Measurements from ENCODE around the gene ASIC4.

ASIC4 gene

DNA sequence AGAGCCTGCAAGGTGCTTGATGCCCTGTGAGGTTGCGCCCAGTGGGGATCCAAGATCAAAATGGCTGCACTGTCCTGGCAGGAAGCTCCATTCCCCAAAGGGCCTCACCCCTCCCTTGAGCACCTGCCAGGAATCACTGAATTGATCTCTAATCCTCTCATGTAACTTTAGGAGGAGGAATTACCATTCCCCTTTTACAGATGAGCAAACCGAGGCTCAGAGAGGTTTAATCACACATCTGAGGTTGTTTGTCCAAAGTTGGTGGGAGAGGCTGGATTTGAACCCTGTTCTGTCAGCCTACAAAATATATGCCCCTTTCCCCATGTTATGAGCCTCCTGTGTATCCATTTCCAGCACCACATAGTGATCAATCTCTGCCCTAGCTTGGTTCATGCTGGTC is 10.5 kb downstream of the ASIC4 start:
- H3K4me3 ChIP-seq (replicated peaks; ENCODE audit: insufficient read depth, low read length) = no peak overlapping the region
- no peak overlapping the region for H3K27ac ChIP-seq (replicated peaks)
- DNase-seq (ENCODE audit: low read depth in 1 of 2, low spot score in 1 of 2) = no peak
- H3K27me3 ChIP-seq (ENCODE audit: insufficient read depth, poor library complexity, severe bottlenecking) = peaks cover 89% of the 10 kb centered on the region
- TF ChIP-seq, protein P1, sequence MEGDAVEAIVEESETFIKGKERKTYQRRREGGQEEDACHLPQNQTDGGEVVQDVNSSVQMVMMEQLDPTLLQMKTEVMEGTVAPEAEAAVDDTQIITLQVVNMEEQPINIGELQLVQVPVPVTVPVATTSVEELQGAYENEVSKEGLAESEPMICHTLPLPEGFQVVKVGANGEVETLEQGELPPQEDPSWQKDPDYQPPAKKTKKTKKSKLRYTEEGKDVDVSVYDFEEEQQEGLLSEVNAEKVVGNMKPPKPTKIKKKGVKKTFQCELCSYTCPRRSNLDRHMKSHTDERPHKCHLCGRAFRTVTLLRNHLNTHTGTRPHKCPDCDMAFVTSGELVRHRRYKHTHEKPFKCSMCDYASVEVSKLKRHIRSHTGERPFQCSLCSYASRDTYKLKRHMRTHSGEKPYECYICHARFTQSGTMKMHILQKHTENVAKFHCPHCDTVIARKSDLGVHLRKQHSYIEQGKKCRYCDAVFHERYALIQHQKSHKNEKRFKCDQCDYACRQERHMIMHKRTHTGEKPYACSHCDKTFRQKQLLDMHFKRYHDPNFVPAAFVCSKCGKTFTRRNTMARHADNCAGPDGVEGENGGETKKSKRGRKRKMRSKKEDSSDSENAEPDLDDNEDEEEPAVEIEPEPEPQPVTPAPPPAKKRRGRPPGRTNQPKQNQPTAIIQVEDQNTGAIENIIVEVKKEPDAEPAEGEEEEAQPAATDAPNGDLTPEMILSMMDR (IDR thresholded peaks at IDR 0.05; ENCODE audit: insufficient read depth, low read length) = no peak
- TF ChIP-seq, protein P2, sequence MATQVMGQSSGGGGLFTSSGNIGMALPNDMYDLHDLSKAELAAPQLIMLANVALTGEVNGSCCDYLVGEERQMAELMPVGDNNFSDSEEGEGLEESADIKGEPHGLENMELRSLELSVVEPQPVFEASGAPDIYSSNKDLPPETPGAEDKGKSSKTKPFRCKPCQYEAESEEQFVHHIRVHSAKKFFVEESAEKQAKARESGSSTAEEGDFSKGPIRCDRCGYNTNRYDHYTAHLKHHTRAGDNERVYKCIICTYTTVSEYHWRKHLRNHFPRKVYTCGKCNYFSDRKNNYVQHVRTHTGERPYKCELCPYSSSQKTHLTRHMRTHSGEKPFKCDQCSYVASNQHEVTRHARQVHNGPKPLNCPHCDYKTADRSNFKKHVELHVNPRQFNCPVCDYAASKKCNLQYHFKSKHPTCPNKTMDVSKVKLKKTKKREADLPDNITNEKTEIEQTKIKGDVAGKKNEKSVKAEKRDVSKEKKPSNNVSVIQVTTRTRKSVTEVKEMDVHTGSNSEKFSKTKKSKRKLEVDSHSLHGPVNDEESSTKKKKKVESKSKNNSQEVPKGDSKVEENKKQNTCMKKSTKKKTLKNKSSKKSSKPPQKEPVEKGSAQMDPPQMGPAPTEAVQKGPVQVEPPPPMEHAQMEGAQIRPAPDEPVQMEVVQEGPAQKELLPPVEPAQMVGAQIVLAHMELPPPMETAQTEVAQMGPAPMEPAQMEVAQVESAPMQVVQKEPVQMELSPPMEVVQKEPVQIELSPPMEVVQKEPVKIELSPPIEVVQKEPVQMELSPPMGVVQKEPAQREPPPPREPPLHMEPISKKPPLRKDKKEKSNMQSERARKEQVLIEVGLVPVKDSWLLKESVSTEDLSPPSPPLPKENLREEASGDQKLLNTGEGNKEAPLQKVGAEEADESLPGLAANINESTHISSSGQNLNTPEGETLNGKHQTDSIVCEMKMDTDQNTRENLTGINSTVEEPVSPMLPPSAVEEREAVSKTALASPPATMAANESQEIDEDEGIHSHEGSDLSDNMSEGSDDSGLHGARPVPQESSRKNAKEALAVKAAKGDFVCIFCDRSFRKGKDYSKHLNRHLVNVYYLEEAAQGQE (IDR thresholded peaks at IDR 0.05; ENCODE audit: insufficient replicate concordance, low read depth) = no peak
- no peak for TF ChIP-seq GABPA (IDR thresholded peaks at IDR 0.05; ENCODE audit: low read depth)
- no peak for TF ChIP-seq SPI1 (IDR thresholded peaks at IDR 0.05; ENCODE audit: borderline replicate concordance, low read depth)
- TF ChIP-seq POLR2AphosphoS5 (IDR thresholded peaks at IDR 0.05; ENCODE audit: low read depth) = no peak

DNA sequence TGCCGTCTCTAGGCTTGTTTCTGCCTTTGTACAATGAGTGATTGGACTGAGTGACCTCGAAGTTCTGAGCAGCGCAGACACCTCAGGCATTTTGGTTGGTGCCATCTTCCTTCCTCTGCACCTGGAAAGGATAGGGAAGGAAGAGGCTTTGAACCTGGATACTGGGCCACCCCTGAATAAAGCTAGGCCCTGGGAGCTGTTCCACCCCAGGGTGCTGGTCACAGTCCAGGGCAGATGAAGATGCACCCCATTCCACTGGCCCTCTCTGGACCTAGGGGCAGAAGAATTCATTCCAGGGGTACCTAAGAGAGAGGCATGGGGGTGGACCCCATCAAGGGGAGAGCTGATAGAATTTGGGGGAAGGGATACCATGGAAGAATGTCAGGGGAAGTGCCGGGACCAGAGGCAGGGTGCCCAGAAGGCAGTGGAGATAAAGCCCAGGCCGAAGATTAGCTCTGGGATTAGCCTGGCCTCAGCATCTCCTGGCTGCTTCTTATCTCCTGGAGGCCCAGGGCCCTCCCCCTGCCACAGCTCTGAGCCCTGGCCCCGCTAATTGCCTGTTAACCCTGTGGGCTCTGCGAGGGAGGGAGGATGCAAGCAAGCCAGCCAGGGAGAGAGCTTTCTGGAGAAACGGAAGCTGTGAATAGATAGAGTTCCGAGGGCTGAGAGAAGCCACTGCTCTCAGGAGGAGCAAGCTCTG is 11.4 kb downstream of the ASIC4 start:
- TF ChIP-seq, protein P2 (IDR thresholded peaks at IDR 0.05; ENCODE audit: insufficient replicate concordance, low read depth) = peak; percentile 50
- TF ChIP-seq SPI1 (IDR thresholded peaks at IDR 0.05; ENCODE audit: borderline replicate concordance, low read depth) = no peak
- TF ChIP-seq POLR2AphosphoS5 (IDR thresholded peaks at IDR 0.05; ENCODE audit: low read depth) = no peak
- H3K27ac ChIP-seq (replicated peaks) = no peak overlapping the region
- peaks cover 85% of the 10 kb centered on the region for H3K27me3 ChIP-seq (ENCODE audit: insufficient read depth, poor library complexity, severe bottlenecking)
- H3K4me3 ChIP-seq (replicated peaks; ENCODE audit: insufficient read depth, low read length) = no peak overlapping the region
- DNase-seq (ENCODE audit: low read depth in 1 of 2, low spot score in 1 of 2) = no peak

DNA sequence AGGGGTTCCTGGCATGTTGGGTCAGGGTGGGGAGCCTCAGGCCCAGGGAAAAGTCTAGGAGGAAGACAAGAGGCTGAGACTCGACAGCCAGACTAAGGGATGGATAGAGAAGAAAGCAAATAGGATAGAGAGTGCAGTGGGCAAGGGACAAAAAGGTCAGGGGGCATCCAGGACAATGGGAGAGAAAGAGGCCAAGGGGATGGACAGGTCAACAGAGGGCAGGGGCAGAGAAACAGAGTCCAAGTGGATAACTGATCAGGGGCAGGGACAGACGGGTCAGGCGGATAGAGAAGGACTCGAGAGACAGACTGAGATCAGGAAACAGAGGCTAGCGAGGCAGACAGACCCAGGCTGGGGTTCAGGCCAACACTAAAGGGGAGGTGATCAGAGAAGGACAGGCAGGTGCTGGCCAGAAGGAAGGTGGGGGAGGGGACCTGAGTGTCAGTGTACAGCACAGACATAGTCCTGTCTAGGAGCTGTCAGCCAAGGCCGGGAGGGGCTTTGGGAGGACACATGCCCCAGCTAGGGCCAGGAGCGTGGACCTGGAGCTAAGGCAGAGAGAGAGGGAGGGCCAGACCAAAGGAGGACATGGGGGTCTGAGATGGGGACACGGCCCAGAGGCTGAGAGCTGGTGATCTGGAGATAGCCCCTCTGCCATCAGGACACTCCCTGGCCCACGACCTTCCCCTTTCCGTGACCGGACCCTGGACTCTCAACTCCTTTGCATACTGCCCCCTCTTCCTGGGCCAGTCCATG is 12.2 kb downstream of the ASIC4 start:
- Histone ChIP-seq H3K27me3 (ENCODE audit: insufficient read depth, poor library complexity, severe bottlenecking) (peaks cover 80% of the 10 kb centered on the region), H3K27ac (replicated peaks) (no peak overlapping the region), H3K4me3 (replicated peaks; ENCODE audit: insufficient read depth, low read length) (no peak overlapping the region)
- TF ChIP-seq, protein P1 (IDR thresholded peaks at IDR 0.05; ENCODE audit: insufficient read depth, low read length) = no peak
- TF ChIP-seq SPI1 (IDR thresholded peaks at IDR 0.05; ENCODE audit: borderline replicate concordance, low read depth) = no peak
- TF ChIP-seq, protein P2 (IDR thresholded peaks at IDR 0.05; ENCODE audit: insufficient replicate concordance, low read depth) = no peak
- TF ChIP-seq POLR2AphosphoS5 (IDR thresholded peaks at IDR 0.05; ENCODE audit: low read depth) = no peak
- TF ChIP-seq GABPA (IDR thresholded peaks at IDR 0.05; ENCODE audit: low read depth) = no peak
- DNase-seq (ENCODE audit: low read depth in 1 of 2, low spot score in 1 of 2) = no peak

Measured in HL-60 (cell line).